ENCODE measurements around the gene GRAMD1B. TPM values are rescaled to one million over a fixed set of nuclear protein-coding genes. Genes with fewer than 3 reads are reported as not detected.
A peak's percentile ranks its signal among the peaks of the same experiment; 100 is the strongest.
"Not testable (repeated sequence)": the region's sequence is repeated elsewhere in the genome, so short reads cannot be mapped to it uniquely, and the experiment has no call there.

The GRAMD1B gene
- total RNA-seq, 1 donor from 2014 or later: 5.5 TPM

- no peak for DNase-seq (ENCODE audit: low read depth in 2 of 2)
Measured at GRCh38 chr11:123566852-123567251, 136.8 kb downstream of the GRAMD1B start.

GRCh38 chr11:123567466-123567865 lies 137.4 kb downstream of the GRAMD1B start:
- no peak for DNase-seq (ENCODE audit: low read depth in 2 of 2)

DNA sequence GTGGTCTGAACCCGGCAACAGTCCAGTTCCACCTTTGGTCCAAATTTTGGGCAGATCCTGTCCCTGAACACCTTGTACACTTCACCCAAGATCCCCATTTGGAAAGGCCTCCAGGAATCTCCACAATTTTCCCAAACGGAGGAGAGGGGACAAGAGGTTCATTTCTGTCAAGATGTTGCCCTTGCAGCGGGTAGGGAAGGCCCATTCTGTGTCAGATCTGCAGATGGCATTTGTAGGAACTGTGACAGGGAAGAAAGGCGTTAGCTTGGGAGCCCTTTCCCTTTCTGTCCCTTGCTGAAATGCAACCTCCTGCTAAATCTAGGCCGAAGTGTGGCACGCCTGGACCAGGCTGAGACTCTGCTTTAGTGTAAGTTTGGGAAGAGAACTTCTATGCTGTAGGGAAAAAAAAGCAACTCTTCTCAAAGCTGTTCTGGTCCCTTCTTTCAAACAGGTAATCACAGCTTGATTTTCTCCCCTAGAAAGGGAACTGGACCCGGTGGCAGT lies 138.3 kb downstream of the GRAMD1B start:
- DNase-seq (ENCODE audit: low read depth in 2 of 2): no peak

DNA sequence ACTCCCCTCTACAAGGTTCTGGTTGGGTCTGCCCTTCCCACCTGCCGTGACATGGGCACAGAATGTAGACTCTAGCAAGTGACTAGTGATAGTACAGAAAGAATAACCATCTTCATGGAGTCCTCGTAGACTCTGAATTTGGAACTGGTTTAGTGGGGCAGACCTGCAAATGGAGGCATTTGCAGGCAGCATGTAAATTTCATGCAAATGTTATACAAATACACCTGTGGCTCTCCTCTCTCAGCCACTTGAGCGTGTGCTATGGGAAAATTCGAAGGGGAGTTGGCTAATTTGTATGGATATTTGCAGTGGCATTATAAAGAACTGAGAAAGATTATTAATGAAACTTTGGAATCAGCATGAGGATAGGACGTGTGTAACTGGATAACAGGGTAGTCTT lies 139.3 kb downstream of the GRAMD1B start:
- no peak for DNase-seq (ENCODE audit: low read depth in 2 of 2)

- DNase-seq (ENCODE audit: low read depth in 2 of 2): no peak
Measured at GRCh38 chr11:123570939-123571580, 141.0 kb downstream of the GRAMD1B start.

DNA sequence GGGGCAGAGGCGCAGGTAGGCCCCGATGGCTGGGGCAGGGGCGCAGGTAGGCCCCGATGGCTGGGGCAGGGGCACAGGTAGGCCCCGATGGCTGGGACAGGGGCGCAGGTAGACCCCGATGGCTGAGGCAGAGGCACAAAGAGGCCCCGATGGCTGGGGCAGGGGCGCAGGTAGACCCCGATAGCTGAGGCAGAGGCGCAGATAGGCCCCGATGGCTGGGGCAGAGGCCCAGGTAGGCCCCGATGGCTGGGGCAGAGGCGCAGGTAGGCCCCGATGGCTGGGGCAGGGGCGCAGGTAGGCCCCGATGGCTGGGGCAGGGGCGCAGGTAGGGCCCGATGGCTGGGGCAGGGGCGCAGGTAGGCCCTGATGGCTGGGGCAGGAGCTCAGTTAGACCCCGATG lies 142.7 kb downstream of the GRAMD1B start:
- not testable (repeated sequence) for DNase-seq (ENCODE audit: low read depth in 2 of 2)

DNA sequence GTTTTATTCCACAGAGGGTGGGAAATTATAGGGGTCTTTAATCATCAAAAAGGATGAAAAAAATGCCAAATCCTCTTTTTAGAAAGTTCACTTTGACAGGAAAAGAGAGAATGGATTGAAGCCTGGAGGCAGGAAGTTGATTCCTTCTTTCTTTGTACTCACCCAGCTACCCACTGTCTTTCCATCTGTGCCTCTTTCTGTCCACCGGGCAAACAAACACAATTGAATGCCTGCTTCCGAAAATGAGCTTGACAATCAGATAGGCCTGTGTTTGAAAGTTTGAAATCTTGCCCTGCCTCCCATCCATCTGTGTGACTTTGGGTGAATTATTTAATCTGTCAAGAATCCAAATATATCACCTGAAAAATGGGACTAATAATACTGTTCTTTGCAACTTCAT lies 143.2 kb downstream of the GRAMD1B start:
- no peak for DNase-seq (ENCODE audit: low read depth in 2 of 2)

DNA sequence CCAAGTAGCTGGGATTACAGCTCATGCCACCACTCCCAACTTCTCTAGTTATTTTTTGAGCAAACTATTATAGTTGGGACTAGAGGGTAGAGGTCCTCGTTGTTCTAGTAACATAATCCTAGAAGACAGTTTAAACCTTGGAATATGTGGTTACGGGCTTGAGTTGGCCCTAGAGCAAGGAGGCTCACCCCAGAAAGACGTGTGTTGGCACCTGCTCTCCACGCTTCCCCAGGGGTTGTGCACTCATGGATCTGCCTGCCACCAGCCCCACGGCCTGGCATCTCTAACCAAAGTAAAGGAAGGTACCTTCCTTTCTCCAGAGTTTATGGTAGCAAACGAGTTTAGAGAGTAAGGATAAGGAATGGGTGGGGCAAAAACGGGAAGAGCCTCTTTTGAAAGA lies 145.4 kb downstream of the GRAMD1B start:
- DNase-seq (ENCODE audit: low read depth in 2 of 2): no peak

- no peak for DNase-seq (ENCODE audit: low read depth in 2 of 2)
Measured at GRCh38 chr11:123576082-123576481, 146.0 kb downstream of the GRAMD1B start.

- no peak for DNase-seq (ENCODE audit: low read depth in 2 of 2)
Measured at GRCh38 chr11:123576501-123576900, 146.4 kb downstream of the GRAMD1B start.

DNA sequence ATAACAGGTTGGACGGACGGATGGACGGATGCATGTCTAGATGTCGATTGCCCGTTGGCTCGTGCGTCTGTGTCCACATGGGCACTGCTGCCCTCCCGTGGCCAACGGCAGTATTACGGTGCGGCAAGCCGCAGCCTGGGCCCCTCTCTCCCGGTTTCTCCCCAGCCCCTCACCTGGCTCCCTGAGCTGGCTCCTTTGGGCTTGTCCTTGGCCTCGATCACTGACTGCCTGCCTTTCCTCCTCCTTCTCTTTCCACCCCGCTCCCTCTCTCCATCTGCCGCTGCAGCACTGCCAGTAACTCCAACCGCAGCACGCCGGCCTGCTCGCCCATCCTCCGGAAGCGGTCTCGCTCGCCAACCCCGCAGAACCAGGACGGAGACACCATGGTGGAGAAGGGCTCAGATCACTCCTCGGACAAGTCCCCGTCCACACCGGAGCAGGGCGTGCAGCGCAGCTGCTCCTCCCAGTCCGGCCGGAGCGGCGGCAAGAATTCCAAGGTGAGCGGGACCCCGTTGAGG lies 147.1 kb downstream of the GRAMD1B start:
- peak in 1 of 2 donors; percentile 57 for DNase-seq (ENCODE audit: low read depth in 2 of 2)

DNA sequence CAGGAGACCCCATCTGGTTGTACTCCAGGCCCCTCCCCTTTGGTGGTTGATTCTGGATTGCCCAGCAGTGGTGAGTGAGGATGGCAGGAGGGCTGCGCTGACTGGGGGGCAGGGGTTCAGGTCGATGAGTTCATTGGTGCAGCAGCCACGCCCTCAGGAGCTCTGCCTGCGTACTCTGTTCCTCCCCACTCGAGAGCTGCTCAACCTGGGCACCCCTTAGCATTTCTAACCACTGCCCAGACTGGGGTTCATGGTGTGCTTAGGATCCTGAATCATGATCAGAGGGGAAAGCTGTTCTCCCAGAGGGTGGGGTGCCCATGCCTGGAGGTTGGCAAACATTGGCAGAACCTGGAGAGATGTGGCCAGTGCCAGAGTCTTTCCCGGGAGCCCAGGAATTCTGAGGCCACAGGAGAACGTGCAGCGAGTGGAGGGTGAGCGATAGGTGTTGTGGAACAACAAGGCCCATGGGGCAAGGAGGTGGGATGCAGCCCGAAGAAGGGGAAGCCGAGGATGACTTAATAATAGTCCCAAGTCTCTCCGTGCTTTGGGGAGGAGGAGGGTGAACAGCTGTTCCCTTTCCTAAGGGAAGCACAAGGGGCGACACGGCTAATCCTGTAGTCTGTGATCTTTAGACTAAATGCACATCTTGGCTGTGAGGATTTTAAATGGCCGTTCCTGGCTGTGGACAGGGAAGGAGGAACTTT lies 148.9 kb downstream of the GRAMD1B start:
- DNase-seq (ENCODE audit: low read depth in 2 of 2): no peak

GRCh38 chr11:123579482-123579812 lies 149.4 kb downstream of the GRAMD1B start:
- no peak for DNase-seq (ENCODE audit: low read depth in 2 of 2)

- DNase-seq (ENCODE audit: low read depth in 2 of 2): no peak
Measured at GRCh38 chr11:123580137-123580536, 150.1 kb downstream of the GRAMD1B start.

- DNase-seq (ENCODE audit: low read depth in 2 of 2): peak; percentile 15 to 56
Measured at GRCh38 chr11:123580557-123581275, 150.6 kb downstream of the GRAMD1B start.

DNA sequence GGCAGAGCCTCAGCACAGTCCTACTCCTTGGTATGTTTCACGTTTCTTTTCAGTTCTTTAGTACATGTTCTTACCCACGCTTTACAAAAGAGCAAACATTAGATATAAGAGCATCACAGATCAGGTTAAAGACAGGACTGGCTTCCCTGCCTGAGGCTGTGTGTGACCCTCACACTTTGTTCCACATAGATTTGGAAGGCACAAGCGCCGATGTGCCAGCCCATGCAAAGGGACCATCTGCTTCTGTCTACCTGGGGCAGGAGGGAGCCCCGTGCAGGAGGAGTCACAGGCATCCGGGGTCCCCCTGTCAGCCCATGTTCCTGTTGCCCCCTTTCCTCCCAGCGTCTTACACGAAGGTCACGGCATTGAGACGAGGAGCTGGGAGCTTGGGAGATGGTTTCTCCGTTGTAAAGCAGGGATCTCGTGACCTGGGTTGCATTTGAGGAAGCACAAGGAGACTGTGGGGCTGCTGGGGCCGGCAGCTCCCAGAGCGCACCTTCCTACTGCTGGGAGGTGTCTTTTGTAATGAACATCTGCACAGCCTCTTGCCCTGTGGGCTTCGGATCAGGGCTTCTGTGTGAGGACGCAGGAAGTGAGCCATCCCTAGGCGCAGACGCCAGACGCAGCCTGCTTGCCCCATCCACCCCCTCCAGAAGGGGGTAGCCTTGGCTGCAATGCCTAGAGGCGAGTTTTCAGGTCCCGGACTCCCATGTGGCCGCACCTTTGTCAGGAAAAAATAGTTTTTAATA lies 151.8 kb downstream of the GRAMD1B start:
- DNase-seq (ENCODE audit: low read depth in 2 of 2): no peak

DNA sequence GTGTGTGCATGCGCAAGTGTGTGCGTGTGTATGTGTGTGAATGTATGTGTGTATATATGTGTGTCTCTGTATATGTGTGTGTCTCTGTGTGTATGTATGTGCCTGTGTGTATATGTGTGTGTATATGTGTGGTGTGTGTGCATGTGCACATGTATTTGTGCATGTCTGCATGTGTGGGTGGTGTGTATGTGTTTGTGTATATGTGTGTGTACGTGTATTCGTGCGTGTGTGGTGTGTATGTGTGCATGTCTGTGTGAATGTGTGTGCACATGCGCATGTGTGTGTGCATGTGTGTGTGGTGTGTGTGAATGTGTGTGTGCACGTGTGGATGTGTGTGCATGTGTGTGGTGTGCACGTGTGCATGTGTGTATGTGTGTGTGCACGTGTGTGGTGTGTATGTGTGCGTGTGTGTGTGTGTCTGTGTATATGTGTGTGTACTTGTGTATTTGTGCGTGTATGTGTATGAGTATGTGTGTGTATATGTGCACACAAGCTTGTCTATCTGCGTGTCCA lies 153.0 kb downstream of the GRAMD1B start:
- DNase-seq (ENCODE audit: low read depth in 2 of 2): no peak

DNA sequence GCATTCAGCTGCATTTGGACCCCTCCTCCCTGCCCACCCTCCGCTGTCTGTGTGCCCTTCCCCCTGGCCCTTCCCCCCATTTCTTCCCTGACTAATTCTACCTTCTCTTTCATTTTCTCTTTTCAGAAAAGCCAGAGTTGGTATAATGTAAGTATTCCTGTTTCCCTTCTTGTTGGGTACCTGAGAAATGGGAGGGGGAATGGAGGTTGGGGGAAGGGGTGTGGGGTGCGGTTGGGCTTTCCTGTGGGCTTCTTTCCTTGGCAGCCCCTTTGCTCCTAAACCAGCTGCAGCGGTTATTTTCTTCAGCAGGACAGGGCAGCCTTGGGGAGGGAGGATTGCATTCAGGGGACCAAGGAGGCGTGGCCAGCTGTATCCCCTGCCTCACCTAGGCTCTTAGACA lies 154.1 kb downstream of the GRAMD1B start:
- DNase-seq (ENCODE audit: low read depth in 2 of 2): no peak

- DNase-seq (ENCODE audit: low read depth in 2 of 2): no peak
Measured at GRCh38 chr11:123584737-123585136, 154.7 kb downstream of the GRAMD1B start.

- DNase-seq (ENCODE audit: low read depth in 2 of 2): no peak
Measured at GRCh38 chr11:123585206-123585605, 155.1 kb downstream of the GRAMD1B start.

DNA sequence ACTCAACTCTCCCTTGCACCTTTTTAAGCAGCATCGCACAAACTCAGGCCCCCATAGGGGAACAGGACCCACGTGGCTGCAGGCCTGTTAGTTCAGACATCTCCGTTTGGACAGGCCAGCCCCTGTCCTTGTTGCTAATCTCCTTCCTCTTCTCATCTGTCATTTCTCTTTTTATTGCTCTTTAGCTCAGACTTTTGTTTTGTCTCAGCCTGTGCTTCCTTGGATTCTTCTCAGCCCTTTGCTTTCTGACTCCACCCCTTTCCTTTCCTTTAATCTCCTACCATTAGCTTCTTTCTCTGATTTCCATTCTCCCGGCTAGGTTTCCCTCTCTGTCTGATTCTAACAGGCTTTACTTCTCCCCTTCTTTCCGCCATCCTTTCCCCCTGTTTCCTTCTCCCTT lies 155.6 kb downstream of the GRAMD1B start:
- peak in 1 of 2 donors; percentile 22 for DNase-seq (ENCODE audit: low read depth in 2 of 2)

Data from dermis microvascular lymphatic vessel endothelial cell (primary cell).